Activated naive CD4-positive, alpha-beta T cell treated with anti-CD3 and anti-CD28 coated beads, Interleukin-2, amount 10 ng/mL, durations not matched to agents 7 days and 5 days (primary cell): ENCODE measurements around the gene SLC39A5.
"Not testable (repeated sequence)": the region's sequence is repeated elsewhere in the genome, so short reads cannot be mapped to it uniquely, and the experiment has no call there.

ENCODE experiments used
- CTCF ChIA-PET: fragments of 350-600 bp; sonication (Branson Sonifier 250); formaldehyde crosslinking; loops from one replicate; lab custom pipeline; 2021; ENCODE audit warnings: antibody characterized with exemption; lab: Charles Lee
- DNase-seq: peaks from one replicate; pipeline ENCODE4 v3.0.0-alpha.2; 2020
- H3K27ac Mint-ChIP-seq: one replicate; pipeline ENCODE4 v1.8.0; 2021; ENCODE audit warnings: mild to moderate bottlenecking, moderate library complexity, mixed read lengths
- H3K27me3 Mint-ChIP-seq: one replicate; pipeline ENCODE4 v1.8.0; 2021; ENCODE audit warnings: mild to moderate bottlenecking, mixed read lengths
- H3K36me3 Mint-ChIP-seq: one replicate; pipeline ENCODE4 v1.8.0; 2021; ENCODE audit warnings: mixed read lengths
- H3K4me1 Mint-ChIP-seq: one replicate; pipeline ENCODE4 v1.8.0; 2021; ENCODE audit warnings: mixed read lengths
- H3K4me3 Mint-ChIP-seq: one replicate; pipeline ENCODE4 v1.8.0; 2021; ENCODE audit warnings: mild to moderate bottlenecking, moderate library complexity, mixed read lengths
- H3K9me3 Mint-ChIP-seq: one replicate; pipeline ENCODE4 v1.8.0; 2021; ENCODE audit warnings: mixed read lengths

SLC39A5 gene

DNA sequence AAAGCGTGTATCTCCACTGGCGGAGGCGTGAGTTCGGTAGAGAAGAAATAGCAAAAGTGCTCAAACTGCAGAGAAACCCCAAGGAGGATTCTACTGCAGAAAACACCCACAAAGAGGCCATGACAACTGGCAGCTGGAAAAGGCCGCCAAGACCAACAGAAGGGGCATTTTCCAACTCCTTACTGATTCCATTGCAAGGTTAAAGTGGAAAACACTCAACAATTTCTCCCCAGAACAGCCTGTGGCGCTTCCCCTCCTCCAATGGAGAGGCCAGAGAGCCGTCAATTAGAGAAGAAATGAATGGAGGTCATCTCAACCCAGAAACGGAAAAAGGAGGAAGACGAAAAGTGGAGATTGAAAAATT is 29.0 kb downstream of the SLC39A5 start:
- Mint-ChIP-seq H3K36me3 (peaks cover 9% of the 10 kb centered on the region), H3K9me3 (no peaks in the 10 kb centered on the region), H3K4me1 (peaks cover 19% of the 10 kb centered on the region), H3K27ac (peak overlapping the region; percentile 85), H3K4me3 (peak overlapping the region; percentile 82), H3K27me3 (peaks cover 5% of the 10 kb centered on the region)
- CTCF ChIA-PET: interaction anchor here (1.2 to 4.0 kb wide), 10 partner anchors 8 to 205 kb away, joined by 3 to 33 read pairs (median 4); partner anchors contain the start of genes COQ10A, CS, SMARCC2 and ZC3H10
- DNase-seq: no peak

DNA sequence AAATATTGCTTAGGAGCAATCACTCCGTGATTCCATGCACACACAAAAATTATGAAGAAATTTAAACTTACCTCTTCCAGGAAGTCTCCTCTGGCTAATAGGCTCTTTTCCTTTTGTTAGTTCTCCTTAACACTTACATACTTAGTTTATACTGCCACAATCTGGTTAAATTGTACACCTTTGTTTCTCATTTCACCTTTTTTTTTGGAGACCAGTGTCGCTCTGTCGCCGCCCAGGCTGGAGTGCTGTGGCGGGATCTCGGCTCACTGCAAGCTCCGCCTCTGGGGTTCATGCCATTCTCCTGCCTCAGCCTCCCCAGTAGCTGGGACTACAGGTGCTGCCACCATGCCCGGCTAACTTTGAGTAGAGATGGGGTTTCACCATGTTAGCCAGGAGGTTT is 30.5 kb downstream of the SLC39A5 start:
- peaks cover 5% of the 10 kb centered on the region for H3K27me3 Mint-ChIP-seq
- CTCF ChIA-PET: interaction anchor here (1.5 to 3.0 kb wide), 2 partner anchors 54 to 204 kb away, joined by 5 to 11 read pairs; no protein-coding TSS in a partner anchor
- DNase-seq: no peak
- no peaks in the 10 kb centered on the region for H3K9me3 Mint-ChIP-seq
- peaks cover 21% of the 10 kb centered on the region for H3K4me1 Mint-ChIP-seq
- peaks cover 5% of the 10 kb centered on the region for H3K36me3 Mint-ChIP-seq
- no peak overlapping the region for H3K27ac Mint-ChIP-seq
- H3K4me3 Mint-ChIP-seq: no peak overlapping the region

DNA sequence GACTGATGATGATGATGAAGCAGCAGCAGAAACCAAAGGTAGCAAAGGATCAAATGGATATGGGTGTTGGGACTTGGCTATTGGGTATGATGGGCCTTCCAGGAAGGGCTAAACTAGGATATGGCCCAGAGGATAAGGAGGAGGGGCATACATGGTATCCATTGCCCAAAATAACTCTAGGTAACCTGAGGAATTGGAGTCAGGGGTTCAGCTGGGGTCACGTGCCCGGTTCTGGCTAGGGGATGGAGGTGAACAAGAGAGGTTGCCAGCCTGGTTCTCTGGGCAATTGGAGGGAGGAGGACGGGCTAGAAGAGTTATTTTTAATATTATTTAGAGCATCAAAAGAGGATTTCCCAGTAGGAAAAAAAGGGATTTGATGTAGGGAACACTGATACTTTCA is 31.1 kb downstream of the SLC39A5 start:
- peaks cover 3% of the 10 kb centered on the region for H3K36me3 Mint-ChIP-seq
- no peak for DNase-seq
- H3K4me1 Mint-ChIP-seq: peaks cover 25% of the 10 kb centered on the region
- H3K9me3 Mint-ChIP-seq: no peaks in the 10 kb centered on the region
- no peak overlapping the region for H3K4me3 Mint-ChIP-seq
- CTCF ChIA-PET: interaction anchor here (0.6 to 1.5 kb wide), 3 partner anchors 32 to 70 kb away, joined by 3 to 5 read pairs (median 3); no protein-coding TSS in a partner anchor
- peaks cover 5% of the 10 kb centered on the region for H3K27me3 Mint-ChIP-seq
- no peak overlapping the region for H3K27ac Mint-ChIP-seq

DNA sequence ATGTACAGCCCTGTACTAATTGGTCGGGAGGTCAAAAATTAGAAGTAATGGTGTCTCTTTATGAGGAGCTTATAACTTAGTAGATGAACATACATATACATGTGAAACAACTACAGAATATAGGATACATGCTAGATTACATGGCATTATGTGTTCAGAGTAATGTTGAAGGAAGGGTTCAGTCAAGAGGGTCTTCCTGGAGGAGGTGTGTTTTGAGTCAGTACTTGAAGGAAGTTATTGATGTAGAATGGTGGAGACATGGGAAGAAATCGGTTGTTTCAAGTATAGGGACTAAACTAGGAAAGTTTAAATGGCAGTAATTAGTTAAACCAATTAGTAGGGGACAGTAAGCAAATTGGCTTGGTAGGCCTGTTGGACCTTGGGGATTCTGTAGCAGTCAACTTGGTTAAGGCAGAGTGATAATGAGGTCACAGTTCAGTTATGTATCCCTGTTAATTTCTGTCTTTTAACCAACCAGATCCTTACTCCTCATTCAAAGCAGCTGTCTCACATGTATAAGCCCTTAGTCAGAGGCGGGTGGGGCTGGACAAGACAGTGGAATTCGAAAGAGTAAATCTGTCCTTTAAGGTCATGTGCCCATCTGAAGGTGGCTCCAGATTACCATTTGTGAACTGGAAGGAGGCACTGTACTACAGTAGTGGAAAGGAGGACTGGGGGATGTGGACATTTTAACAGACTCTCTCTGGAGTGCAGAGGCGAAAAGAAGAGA is 31.8 kb downstream of the SLC39A5 start:
- Mint-ChIP-seq H3K4me1 (peaks cover 25% of the 10 kb centered on the region), H3K36me3 (no peaks in the 10 kb centered on the region), H3K27me3 (peaks cover 5% of the 10 kb centered on the region), H3K9me3 (no peaks in the 10 kb centered on the region), H3K27ac (no peak overlapping the region), H3K4me3 (no peak overlapping the region)
- no peak for DNase-seq
- CTCF ChIA-PET: interaction anchor here (0.6 to 1.5 kb wide), 4 partner anchors 31 to 70 kb away, joined by 3 to 5 read pairs (median 4); partner anchors contain the start of gene CNPY2

DNA sequence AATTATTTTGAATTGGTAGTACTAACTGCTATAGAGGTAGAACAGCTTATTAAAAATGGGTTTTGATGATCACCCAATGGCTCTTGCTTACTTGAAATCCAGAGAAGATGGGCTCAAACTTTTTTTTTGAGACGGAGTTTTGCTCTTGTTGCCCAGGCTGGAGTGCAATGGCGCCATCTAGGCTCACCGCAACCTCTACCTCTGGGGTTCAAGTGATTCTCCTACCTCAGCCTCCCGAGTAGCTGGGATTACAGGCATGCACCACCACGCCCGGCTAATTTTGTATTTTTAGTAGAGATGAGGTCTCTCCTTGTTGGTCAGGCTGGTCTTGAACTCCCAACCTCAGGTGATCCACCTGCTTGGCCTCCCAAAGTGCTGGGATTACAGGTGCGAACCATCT is 33.1 kb downstream of the SLC39A5 start:
- H3K4me3 Mint-ChIP-seq, H3K9me3 Mint-ChIP-seq, H3K36me3 Mint-ChIP-seq, H3K27ac Mint-ChIP-seq, H3K27me3 Mint-ChIP-seq: not testable (repeated sequence)
- CTCF ChIA-PET: interaction anchor here (0.7 to 1.5 kb wide), 5 partner anchors 9 to 524 kb away, joined by 3 to 5 read pairs (median 4); partner anchors contain the start of gene RNF41
- peak; percentile 28 for DNase-seq
- H3K4me1 Mint-ChIP-seq: peaks cover 28% of the 10 kb centered on the region

DNA sequence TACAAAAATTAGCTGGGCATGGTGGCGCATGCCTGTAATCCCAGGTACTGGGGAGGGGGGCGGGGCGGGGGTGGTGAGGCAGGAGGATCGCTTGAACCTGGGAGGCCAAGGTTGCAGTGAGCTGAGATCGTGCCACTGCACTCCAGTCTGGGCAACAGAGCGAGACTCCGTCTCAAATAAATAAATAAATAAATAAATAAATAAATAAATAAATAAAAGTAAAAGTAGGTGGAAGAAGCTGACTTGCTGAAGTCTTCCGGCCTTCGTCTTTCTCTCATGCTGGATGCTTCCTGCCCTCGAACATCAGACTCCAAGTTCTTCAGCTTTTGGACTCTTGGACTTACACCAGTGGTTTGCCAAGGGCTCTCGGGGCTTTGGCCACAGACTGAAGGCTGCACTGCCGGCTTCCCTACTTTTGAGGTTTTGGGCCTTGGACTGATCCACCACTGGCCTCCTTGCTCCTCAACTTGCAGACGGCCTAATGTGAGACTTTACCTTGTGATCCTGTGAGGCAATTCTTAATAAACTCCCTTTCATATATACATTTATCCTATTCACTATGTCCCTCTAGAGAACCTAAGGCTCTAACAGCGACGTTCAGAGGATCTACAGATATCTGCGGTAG is 36.3 kb downstream of the SLC39A5 start:
- not testable (repeated sequence) for DNase-seq, H3K9me3 Mint-ChIP-seq, H3K36me3 Mint-ChIP-seq, H3K27me3 Mint-ChIP-seq
- Mint-ChIP-seq H3K27ac (peak overlapping the region; percentile 91), H3K4me3 (peak overlapping the region; percentile 95), H3K4me1 (peaks cover 22% of the 10 kb centered on the region)
- CTCF ChIA-PET: interaction anchor here (0.9 to 3.0 kb wide), 7 partner anchors 9 to 199 kb away, joined by 3 to 18 read pairs (median 7); partner anchors contain the start of genes ANKRD52 and SMARCC2

DNA sequence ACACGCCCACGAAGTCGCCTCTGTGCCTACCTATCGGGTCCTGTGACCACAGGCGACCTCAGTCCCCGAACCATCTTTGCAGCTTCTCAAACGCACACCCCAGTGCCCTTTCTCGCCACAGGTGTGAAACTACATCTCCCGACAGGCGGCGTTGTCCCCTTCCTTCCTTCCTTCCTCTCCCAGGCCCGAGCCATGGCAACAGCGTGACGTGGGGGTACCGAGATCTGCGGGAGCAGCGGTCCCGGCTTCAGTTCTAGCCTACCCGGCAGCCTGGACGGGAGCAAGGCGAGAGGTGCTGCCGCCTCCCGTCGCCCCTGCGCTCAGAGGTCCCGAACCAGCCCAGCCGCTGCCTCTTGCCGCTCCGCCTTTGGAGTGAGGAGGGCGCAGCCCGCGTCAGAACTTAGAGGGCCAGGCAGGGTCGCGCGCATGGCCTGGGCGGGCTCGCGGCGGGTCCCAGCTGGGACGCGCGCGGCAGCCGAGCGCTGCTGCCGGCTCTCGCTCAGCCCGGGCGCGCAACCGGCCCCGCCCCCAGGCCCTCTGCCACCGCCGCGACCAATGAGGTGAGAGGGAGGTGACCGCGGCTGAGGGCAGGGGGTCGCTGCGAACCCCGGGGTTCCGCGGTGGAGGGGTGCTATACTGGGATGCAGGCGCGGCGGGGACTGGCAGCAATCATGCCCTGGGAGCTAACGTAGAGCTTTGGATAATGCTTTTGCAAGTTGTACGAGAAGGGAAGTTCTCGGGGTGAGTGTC is 37.0 kb downstream of the SLC39A5 start, which contains the start of gene COQ10A:
TSS of gene COQ10A (plus strand) at position 250 of the 750 bp plus-strand sequence. CDS start at position 427, 177 bp downstream.
- H3K4me1 Mint-ChIP-seq: peaks cover 22% of the 10 kb centered on the region

DNA sequence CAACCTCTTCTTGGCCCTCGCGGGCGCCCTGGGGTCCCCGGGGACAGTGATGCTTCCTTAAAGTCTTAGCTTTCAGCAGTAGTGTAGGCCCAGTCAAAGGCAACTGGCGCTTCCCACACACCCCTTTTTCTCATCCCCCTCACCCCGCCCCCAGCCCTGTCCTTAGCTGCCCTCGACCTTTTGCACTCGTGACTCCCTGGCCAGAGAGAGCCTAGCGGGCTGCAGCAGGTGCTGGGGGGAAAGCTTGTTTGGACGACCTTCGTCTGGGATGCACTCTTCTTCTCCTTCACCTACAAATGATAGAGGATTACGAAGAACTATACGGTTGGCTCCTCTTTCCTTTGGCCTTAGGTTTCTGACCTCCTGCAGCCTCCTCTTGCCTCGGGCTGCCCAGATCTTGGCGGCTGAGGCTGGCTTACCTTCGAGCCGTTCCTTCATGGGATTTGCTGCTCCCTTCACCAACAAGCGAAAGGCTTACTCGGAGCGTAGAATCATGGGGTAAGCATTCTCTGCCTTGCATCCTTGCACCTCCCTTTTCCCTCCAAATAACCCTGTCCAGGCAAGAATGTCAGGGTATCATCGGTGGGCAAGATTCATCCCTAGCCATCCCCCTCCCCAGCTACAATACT is 37.7 kb downstream of the SLC39A5 start:
- Mint-ChIP-seq H3K9me3 (no peaks in the 10 kb centered on the region), H3K36me3 (peaks cover 15% of the 10 kb centered on the region), H3K4me1 (peaks cover 22% of the 10 kb centered on the region), H3K27me3 (no peaks in the 10 kb centered on the region), H3K4me3 (peak overlapping the region; percentile 95), H3K27ac (peak overlapping the region; percentile 81)
- CTCF ChIA-PET: interaction anchor here (0.9 to 3.0 kb wide), 6 partner anchors 9 to 197 kb away, joined by 3 to 18 read pairs (median 7); partner anchors contain the start of genes ANKRD52 and SMARCC2
- no peak for DNase-seq

More for the DNA sequence above, 37.0 kb downstream of the SLC39A5 start, which contains the start of gene COQ10A:
- H3K4me3 Mint-ChIP-seq: peak within 1 kb of the TSS; percentile 95
- peak; percentile 94 for DNase-seq
- H3K9me3 Mint-ChIP-seq: no peaks in the 10 kb centered on the region
- H3K27ac Mint-ChIP-seq: peak within 1 kb of the TSS; percentile 91
- peaks cover 12% of the 10 kb centered on the region for H3K36me3 Mint-ChIP-seq
- CTCF ChIA-PET: interaction anchor here (0.9 to 3.0 kb wide), 8 partner anchors 9 to 198 kb away, joined by 3 to 18 read pairs (median 6); partner anchors contain the start of genes ANKRD52 and SMARCC2
- H3K27me3 Mint-ChIP-seq: no peaks in the 10 kb centered on the region

DNA sequence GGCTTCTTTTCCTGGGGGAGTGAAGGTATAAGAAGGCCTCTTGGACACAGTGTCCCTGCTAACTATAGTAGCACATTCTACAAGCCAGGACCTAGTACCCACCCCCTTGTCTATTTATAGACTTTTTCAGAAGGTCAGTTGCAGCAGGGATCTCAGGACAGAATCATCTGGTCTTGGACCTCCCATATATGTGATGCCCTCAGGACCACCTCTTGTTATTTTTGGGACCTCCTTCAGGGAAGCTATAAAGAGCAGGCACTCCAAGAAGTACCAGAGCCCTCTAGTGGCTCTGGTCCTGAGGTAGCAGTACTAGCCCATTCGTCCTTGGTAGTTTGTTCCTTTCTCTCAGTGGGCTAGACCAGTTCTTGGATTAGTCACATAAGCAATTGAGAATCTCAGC is 41.2 kb downstream of the SLC39A5 start:
- Mint-ChIP-seq H3K27ac (no peak overlapping the region), H3K9me3 (no peaks in the 10 kb centered on the region), H3K4me1 (peaks cover 16% of the 10 kb centered on the region), H3K36me3 (peaks cover 37% of the 10 kb centered on the region), H3K27me3 (no peaks in the 10 kb centered on the region), H3K4me3 (no peak overlapping the region)
- CTCF ChIA-PET: interaction anchor here (0.6 to 1.2 kb wide), 4 partner anchors 15 to 64 kb away, joined by 3 to 7 read pairs (median 4); no protein-coding TSS in a partner anchor
- DNase-seq: no peak

DNA sequence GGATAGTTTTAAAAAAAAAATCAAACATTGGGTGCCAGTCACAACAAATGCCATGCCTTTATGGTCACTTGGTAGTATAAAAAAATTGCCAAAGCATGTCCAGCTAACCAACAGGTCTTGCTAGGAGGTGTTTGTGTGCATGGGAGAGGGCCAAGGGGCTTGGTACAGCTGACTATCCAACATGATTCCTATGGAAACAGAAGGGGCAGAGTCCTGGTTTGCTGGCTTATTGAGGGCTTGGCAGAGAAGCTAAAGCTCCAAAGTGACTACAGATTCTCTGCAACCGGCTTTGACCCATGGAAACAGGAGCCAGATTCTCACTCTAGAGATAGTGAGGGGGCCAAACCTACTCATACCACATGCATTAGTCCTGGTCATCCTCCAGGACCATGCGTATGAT is 42.6 kb downstream of the SLC39A5 start:
- DNase-seq, H3K27me3 Mint-ChIP-seq, H3K4me1 Mint-ChIP-seq, H3K9me3 Mint-ChIP-seq, H3K4me3 Mint-ChIP-seq, H3K27ac Mint-ChIP-seq: not testable (repeated sequence)
- peaks cover 40% of the 10 kb centered on the region for H3K36me3 Mint-ChIP-seq
- CTCF ChIA-PET: interaction anchor here (0.7 kb wide), 1 partner anchor 190 kb away, joined by 4 read pairs; no protein-coding TSS in a partner anchor

DNA sequence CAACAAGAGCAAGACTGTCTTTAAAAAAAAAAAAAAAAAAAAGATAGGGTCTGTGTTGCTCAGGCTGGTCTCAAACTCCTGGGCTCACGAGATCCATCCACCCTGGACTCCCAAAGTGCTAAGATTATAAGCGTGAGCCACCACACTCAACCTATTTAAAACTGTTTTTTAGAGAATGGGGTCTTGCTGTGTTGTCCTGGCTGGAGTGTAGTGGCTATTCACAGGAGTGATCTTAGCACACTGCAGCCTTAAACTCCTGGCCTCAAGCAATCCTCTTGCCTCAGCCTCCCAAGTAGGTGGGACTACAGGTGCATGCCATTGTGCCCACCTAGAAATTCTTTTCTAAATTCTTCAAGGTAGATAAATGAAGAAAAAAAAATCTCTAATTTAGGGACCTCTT is 44.4 kb downstream of the SLC39A5 start:
- no peak overlapping the region for H3K27ac Mint-ChIP-seq
- CTCF ChIA-PET: interaction anchor here (1.8 kb wide), 1 partner anchor 190 kb away, joined by 6 read pairs; no protein-coding TSS in a partner anchor
- no peaks in the 10 kb centered on the region for H3K27me3 Mint-ChIP-seq
- H3K4me1 Mint-ChIP-seq: no peaks in the 10 kb centered on the region
- DNase-seq: no peak
- H3K4me3 Mint-ChIP-seq: no peak overlapping the region
- peaks cover 50% of the 10 kb centered on the region for H3K36me3 Mint-ChIP-seq
- no peaks in the 10 kb centered on the region for H3K9me3 Mint-ChIP-seq

DNA sequence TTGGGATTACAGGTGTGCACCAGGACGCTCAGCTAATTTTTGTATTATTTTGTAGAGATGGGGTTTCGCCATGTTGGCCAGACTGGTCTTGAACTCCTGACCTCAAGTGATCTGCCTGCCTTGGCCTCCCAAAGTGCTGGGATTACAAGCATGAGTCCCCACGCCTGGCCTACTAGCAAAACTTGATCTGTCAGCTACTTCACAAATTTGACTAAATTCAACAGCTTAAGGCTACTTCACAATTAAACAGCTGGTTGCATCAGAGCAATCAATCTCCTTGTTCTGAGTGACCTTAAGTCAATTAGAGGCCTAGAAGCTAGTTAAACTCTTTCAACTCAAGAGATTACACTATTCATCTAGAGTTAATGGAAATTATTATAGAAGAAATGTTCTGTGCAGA is 49.1 kb downstream of the SLC39A5 start:
- H3K4me3 Mint-ChIP-seq: no peak overlapping the region
- CTCF ChIA-PET: interaction anchor here (0.7 to 1.9 kb wide), 4 partner anchors 9 to 466 kb away, joined by 3 to 5 read pairs (median 4); partner anchors contain the start of gene RNF41
- H3K27me3 Mint-ChIP-seq: no peaks in the 10 kb centered on the region
- H3K4me1 Mint-ChIP-seq: no peaks in the 10 kb centered on the region
- no peak for DNase-seq
- H3K9me3 Mint-ChIP-seq: no peaks in the 10 kb centered on the region
- no peak overlapping the region for H3K27ac Mint-ChIP-seq
- H3K36me3 Mint-ChIP-seq: peaks cover 55% of the 10 kb centered on the region

DNA sequence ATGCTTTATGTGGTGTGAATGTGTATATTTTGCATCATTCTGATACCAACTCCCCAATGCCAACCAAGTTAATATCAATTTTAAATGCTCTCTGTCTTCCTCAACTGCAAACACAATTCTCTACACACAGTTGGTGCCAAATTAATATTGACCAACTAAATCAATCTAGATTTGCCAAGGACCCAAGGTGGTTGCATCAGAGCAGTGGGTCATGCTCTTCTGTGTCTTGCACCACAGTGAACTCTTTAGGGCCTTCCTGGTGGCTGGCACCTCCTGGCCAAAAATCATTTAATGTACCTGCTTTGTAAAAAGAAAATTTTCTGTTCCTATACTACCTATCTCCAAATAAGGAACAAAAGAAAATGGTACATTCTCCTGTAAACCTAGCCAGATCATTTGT is 51.0 kb downstream of the SLC39A5 start:
- no peaks in the 10 kb centered on the region for H3K9me3 Mint-ChIP-seq
- H3K4me1 Mint-ChIP-seq: no peaks in the 10 kb centered on the region
- H3K4me3 Mint-ChIP-seq: no peak overlapping the region
- CTCF ChIA-PET: no interaction called here
- H3K27ac Mint-ChIP-seq: no peak overlapping the region
- H3K27me3 Mint-ChIP-seq: no peaks in the 10 kb centered on the region
- no peak for DNase-seq
- H3K36me3 Mint-ChIP-seq: peaks cover 49% of the 10 kb centered on the region
